GM23338 (cell line): ENCODE measurements around the gene FOXJ1. TPM values are rescaled to one million over a fixed set of nuclear protein-coding genes. Genes with fewer than 3 reads are reported as not detected.

Source experiments
- ATAC-seq: fragments of 200-7000 bp; cut with Tn5 transposase; 3 replicates; pipeline ENCODE4 v1.9.1; 2020
- DNase-seq: peaks from one replicate; pipeline ENCODE4 v3.0.0-alpha.2; 2015; ENCODE audit warnings: low spot score
- H2AFZ ChIP-seq: fragments of 200-600 bp; sonication (generic); 2 replicates; pipeline ENCODE4 v1.8.0; 2016; ENCODE audit warnings: antibody characterized with exemption, mild to moderate bottlenecking, moderate library complexity
- H3F3A ChIP-seq: fragments of 200-600 bp; sonication (generic); replicated peaks from 2 replicates; pipeline ENCODE4 v1.8.0; 2017; ENCODE audit warnings: antibody characterized with exemption, mixed run types, low read depth
- H3K27ac ChIP-seq: fragments of 200-600 bp; sonication (generic); 2 replicates; pipeline ENCODE4 v1.6.1; 2016; ENCODE audit warnings: low read depth
- H3K27me3 ChIP-seq: fragments of 200-600 bp; sonication (generic); 2 replicates; pipeline ENCODE4 v1.8.0; 2016; ENCODE audit warnings: mild to moderate bottlenecking, mixed run types, moderate library complexity; ENCODE audit not compliant: insufficient read depth
- H3K36me3 ChIP-seq: fragments of 200-600 bp; sonication (generic); 2 replicates; pipeline ENCODE4 v1.8.0; 2016; ENCODE audit warnings: mild to moderate bottlenecking; ENCODE audit not compliant: insufficient read depth
- H3K4me1 ChIP-seq: fragments of 200-600 bp; sonication (generic); 2 replicates; pipeline ENCODE4 v1.8.0; 2016; ENCODE audit warnings: mild to moderate bottlenecking, moderate library complexity; ENCODE audit not compliant: insufficient read depth
- H3K4me2 ChIP-seq: fragments of 200-600 bp; sonication (generic); 2 replicates; pipeline ENCODE4 v1.7.1; 2017; ENCODE audit warnings: mixed run types
- H3K4me3 ChIP-seq: fragments of 200-600 bp; sonication (generic); 2 replicates; pipeline ENCODE4 v1.6.1; 2016; ENCODE audit warnings: mixed run types
- H3K79me2 ChIP-seq: fragments of 200-600 bp; sonication (generic); replicated peaks from 2 replicates; pipeline ENCODE4 v1.8.0; 2017; ENCODE audit warnings: mild to moderate bottlenecking; ENCODE audit not compliant: insufficient read depth
- H3K9me2 ChIP-seq: fragments of 200-600 bp; sonication (generic); 2 replicates; pipeline ENCODE4 v1.8.0; 2017; ENCODE audit not compliant: insufficient read depth
- H4K20me1 ChIP-seq: fragments of 200-600 bp; sonication (generic); replicated peaks from 2 replicates; pipeline ENCODE4 v1.8.0; 2017; ENCODE audit warnings: mild to moderate bottlenecking; ENCODE audit not compliant: insufficient read depth
- H3K27ac Mint-ChIP-seq: 2 replicates; pipeline ENCODE4 v1.8.0; 2020; ENCODE audit warnings: inconsistent platforms, mild to moderate bottlenecking, moderate library complexity, mixed read lengths
- H3K27me3 Mint-ChIP-seq: 3 replicates; pipeline ENCODE4 v1.8.0; 2022; ENCODE audit warnings: low read depth, mild to moderate bottlenecking, moderate library complexity, mixed read lengths, inconsistent platforms; ENCODE audit not compliant: insufficient read depth, poor library complexity
- H3K36me3 Mint-ChIP-seq: 3 replicates; pipeline ENCODE4 v1.8.0; 2021; ENCODE audit warnings: low read depth, mild to moderate bottlenecking, inconsistent platforms, moderate library complexity, mixed read lengths
- H3K4me1 Mint-ChIP-seq: 3 replicates; pipeline ENCODE4 v1.8.0; 2020; ENCODE audit warnings: mild to moderate bottlenecking, inconsistent platforms, mixed read lengths
- H3K4me3 Mint-ChIP-seq: 3 replicates; pipeline ENCODE4 v1.8.0; 2021; ENCODE audit warnings: moderate library complexity, mild to moderate bottlenecking, inconsistent platforms, mixed read lengths
- H3K9me3 Mint-ChIP-seq: 3 replicates; pipeline ENCODE4 v1.8.0; 2020; ENCODE audit warnings: moderate library complexity, mild to moderate bottlenecking, inconsistent platforms, mixed read lengths
- CREB1 ChIP-seq: fragments of 250-450 bp; sonication (Bioruptor Pico); IDR thresholded peaks from 2 replicates; pipeline ENCODE4 v1.5.0; 2020; ENCODE audit warnings: low read depth, mild to moderate bottlenecking, moderate library complexity
- CTCF ChIP-seq, 2 experiments: fragments of 200-600 bp in 1 of 2; sonication (generic) in 1 of 2; conservative IDR thresholded peaks; 2 replicates each; pipeline versions ENCODE4 v1.5.1 to v1.6.1; 2016 to 2017; ENCODE audit warnings: antibody characterized with exemption in 2 of 2, low read depth in 2 of 2, mild to moderate bottlenecking in 2 of 2, moderate library complexity in 1 of 2
- ETS1 ChIP-seq: IDR thresholded peaks from 2 replicates; pipeline ENCODE4 v1.6.1; 2016; ENCODE audit warnings: antibody characterized with exemption
- EZH2 ChIP-seq: fragments of 200-600 bp; sonication (generic); IDR thresholded peaks from one replicate; pipeline ENCODE4 v1.8.0; 2017; ENCODE audit warnings: antibody characterized with exemption, mild to moderate bottlenecking, low read depth; ENCODE audit not compliant: unreplicated experiment
- EZH2phosphoT487 ChIP-seq: fragments of 200-600 bp; sonication (generic); IDR thresholded peaks from one replicate; pipeline ENCODE4 v1.8.1; 2018; ENCODE audit warnings: antibody characterized with exemption; ENCODE audit not compliant: unreplicated experiment
- JUNB ChIP-seq: IDR thresholded peaks from one replicate; pipeline ENCODE4 v1.6.1; 2016; ENCODE audit warnings: antibody characterized with exemption; ENCODE audit not compliant: unreplicated experiment
- NANOG ChIP-seq: IDR thresholded peaks from 2 replicates; pipeline ENCODE4 v1.6.1; 2016; ENCODE audit warnings: antibody characterized with exemption, borderline replicate concordance
- POLR2AphosphoS5 ChIP-seq: IDR thresholded peaks from 2 replicates; pipeline ENCODE4 v1.6.1; 2016; ENCODE audit warnings: antibody characterized with exemption, low read depth
- REST ChIP-seq: IDR thresholded peaks from one replicate; pipeline ENCODE4 v1.6.1; 2018; ENCODE audit warnings: antibody characterized with exemption; ENCODE audit not compliant: unreplicated experiment
- STAT1 ChIP-seq: IDR thresholded peaks from one replicate; pipeline ENCODE4 v1.6.1; 2016; ENCODE audit warnings: antibody characterized with exemption; ENCODE audit not compliant: unreplicated experiment
- ZNF114 ChIP-seq: fragments of 250-450 bp; sonication (Bioruptor Pico); IDR thresholded peaks from 2 replicates; pipeline ENCODE4 v1.5.0; 2020; ENCODE audit warnings: mild to moderate bottlenecking, moderate library complexity
- ZNF331 ChIP-seq: fragments of 250-450 bp; sonication (Bioruptor Pico); IDR thresholded peaks from 2 replicates; pipeline ENCODE4 v1.5.0; 2020; ENCODE audit warnings: low read depth, mild to moderate bottlenecking, moderate library complexity
- ZNF462 ChIP-seq: fragments of 250-450 bp; sonication (Bioruptor Pico); IDR thresholded peaks from 2 replicates; pipeline ENCODE4 v1.5.0; 2020; ENCODE audit warnings: mild to moderate bottlenecking, moderate library complexity
- polyA plus RNA-seq: library from polyadenylated mRNA; unstranded; fragments of >200 nt; fragmentation: Nextera tagmentation; extraction: Ambion mirVana; gene quantifications from 2 replicates; pipeline ENCODE4 v1.2.1, GENCODE V29; 2016
- total RNA-seq: library from RNA; depleted of rRNA; stranded (reverse); fragments of >200 nt; shearing (Covaris generic); gene quantifications from 2 replicates; pipeline ENCODE4 v1.2.3, GENCODE V29; 2014

FOXJ1 gene
- total and polyA plus RNA-seq, 2 experiments from 2014 or later = 2.3 to 12.3 TPM

- H3K4me2 ChIP-seq = peak overlapping the region; percentile 65
- no peaks in the 10 kb centered on the region for H3K79me2 ChIP-seq
- no peaks in the 10 kb centered on the region for H3K9me2 ChIP-seq
- H3K4me1 ChIP-seq = peaks cover 45% of the 10 kb centered on the region
- ATAC-seq (no peak; the same call in 2 of the 3 replicates), DNase-seq (peak; percentile 48)
- H3K4me3 ChIP-seq = no peak overlapping the region
- no peaks in the 10 kb centered on the region for H3K9me3 Mint-ChIP-seq
- peaks cover 48% of the 10 kb centered on the region for H3K4me1 Mint-ChIP-seq
- no peak overlapping the region for H2AFZ ChIP-seq
- H4K20me1 ChIP-seq = no peaks in the 10 kb centered on the region
- H3K36me3 ChIP-seq = no peaks in the 10 kb centered on the region
- TF ChIP-seq POLR2AphosphoS5 = no peak
- no peak for TF ChIP-seq EZH2phosphoT487
- TF ChIP-seq CTCF (conservative IDR thresholded peaks at IDR 0.05; ENCODE audit: low read depth in 2 of 2) = no peak
- no peak for TF ChIP-seq ZNF331 (CRISPR knock-in tag)
- TF ChIP-seq ZNF462 (CRISPR knock-in tag) = no peak
- no peak for TF ChIP-seq EZH2
- TF ChIP-seq ZNF114 (CRISPR knock-in tag) = no peak
- TF ChIP-seq REST = no peak
- TF ChIP-seq ETS1 = no peak
- TF ChIP-seq JUNB = no peak
- no peak for TF ChIP-seq CREB1 (CRISPR knock-in tag)
- no peak for TF ChIP-seq NANOG
- no peak for TF ChIP-seq STAT1
- H3K4me3 Mint-ChIP-seq = no peak overlapping the region; the same call in 2 of the 3 replicates
- peaks cover 29% of the 10 kb centered on the region for H3F3A ChIP-seq
- no peak overlapping the region for H3K27ac ChIP-seq
- H3K27me3 ChIP-seq = peaks cover 40% of the 10 kb centered on the region
- H3K27me3 Mint-ChIP-seq = peaks cover 40% of the 10 kb centered on the region
- H3K36me3 Mint-ChIP-seq = no peaks in the 10 kb centered on the region; the same call in 2 of the 3 replicates
- H3K27ac Mint-ChIP-seq = no peak overlapping the region
Measured at GRCh38 chr17:76145231-76146052, 4.4 kb upstream of the FOXJ1 start.
